ENCODE results near the gene LIN28A.

LIN28A gene

GRCh38 chr1:26388791-26389445 is 21.7 kb upstream of the LIN28A start:
- DNase-seq, result no peak

DNA sequence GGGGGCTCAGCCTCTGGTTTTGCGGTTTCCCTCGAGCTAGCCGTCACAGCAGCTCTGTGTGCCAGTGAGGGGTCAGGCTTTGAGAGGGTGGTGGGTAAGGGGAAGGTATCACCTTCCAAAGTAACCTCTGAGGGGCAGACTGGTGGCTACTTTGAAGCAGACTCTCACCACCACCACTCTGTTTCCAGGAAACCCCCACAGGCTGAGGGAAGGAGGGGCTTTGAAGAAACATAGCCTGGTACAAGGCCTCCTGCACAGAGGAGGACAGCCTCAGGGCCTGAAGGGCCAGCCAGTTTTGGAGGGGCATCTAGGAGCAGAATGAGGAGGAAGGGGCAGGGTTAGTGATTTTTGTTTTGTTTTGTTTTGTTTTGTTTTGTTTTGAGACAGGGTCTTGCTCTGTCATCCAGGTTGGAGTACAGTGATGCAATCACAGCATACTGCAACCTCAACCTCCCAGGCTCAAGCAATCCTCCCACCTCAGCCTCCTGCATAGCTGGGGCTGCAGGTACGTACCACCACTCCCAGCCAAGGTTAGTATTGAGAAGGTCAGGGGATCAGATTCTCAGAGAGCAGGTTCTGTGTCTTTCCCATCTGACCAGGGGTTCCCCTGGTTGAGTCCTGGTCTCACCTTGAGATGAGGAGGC is 20.9 kb upstream of the LIN28A start:
- no peak for DNase-seq

DNA sequence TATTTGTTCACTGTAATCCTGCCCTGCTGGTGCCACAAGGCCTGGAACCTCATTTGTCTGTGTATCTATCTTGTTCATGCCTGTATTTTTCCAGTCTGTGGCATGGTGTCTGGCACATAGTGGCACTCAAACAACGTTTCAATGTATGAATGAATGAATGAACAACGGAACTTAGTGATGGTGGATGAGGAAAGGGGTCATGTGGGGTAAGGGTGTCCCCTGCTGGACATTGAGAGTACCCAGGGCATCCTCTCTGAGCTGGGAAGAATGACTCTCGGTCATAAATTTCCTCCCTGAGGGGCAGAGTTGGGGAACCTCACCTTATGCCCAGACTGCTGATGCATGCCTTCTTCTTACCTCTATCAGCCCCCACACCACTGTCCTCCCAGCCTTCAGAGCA is 19.2 kb upstream of the LIN28A start:
- DNase-seq, result no peak

GRCh38 chr1:26395754-26396153 is 14.9 kb upstream of the LIN28A start:
- DNase-seq, result no peak

DNA sequence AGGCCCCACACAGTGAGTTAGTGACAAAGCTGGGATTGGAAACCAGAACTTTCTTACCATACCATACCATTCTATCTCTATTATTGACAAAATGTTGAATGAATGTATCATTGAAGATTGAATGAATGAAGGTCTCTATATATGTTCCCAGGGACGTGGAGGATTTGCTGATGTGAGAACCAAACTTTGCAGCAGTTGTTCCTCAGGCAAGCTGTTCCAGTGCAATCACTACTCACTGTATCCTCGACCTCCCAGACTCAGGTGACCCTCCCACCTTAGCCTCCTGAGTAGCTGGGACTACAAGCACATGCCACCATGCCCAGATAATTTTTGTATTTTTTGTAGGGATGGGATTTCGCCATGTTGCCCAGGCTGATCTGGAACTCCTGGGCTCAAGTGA is 11.6 kb upstream of the LIN28A start:
- DNase-seq, result no peak

DNA sequence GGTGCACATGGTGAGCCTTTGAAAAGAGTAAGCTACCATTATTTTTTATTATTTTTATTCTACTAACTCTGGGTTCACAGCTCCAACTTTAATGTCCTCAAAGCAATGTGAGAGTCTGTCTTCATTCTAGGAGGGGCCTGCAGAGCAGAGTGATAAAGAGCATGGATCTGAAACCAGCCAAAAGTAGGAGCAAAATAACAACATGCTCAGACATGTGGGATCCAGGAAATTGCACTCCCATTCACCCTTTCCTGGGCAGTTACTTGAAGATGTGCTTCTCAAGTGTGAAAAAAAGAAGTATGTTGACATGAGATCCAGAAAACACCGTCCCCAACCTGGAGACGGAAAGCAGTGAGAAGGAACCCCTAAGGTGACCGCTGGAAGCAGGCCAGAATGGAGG is 8.7 kb upstream of the LIN28A start:
- DNase-seq, result no peak

GRCh38 chr1:26403656-26404055 is 7.0 kb upstream of the LIN28A start:
- no peak for DNase-seq

DNA sequence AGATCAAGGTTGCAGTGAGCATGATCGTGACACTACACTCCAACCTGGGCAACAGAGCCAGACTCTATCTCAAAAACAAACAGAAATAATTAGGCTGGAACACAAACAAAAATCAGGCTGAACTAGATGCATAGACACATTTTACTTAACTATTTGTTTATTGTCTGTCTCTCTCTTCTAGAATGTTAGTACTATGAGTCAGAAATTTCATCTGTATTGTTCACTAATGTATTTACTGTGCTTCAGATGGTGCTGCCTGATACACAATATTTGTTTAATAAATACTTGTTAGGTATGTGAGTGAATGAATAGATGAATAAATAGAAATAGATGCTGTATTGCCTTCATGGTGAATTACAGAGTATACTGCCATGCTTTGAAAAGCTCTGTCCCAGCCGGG is 6.0 kb upstream of the LIN28A start:
- DNase-seq, result no peak

DNA sequence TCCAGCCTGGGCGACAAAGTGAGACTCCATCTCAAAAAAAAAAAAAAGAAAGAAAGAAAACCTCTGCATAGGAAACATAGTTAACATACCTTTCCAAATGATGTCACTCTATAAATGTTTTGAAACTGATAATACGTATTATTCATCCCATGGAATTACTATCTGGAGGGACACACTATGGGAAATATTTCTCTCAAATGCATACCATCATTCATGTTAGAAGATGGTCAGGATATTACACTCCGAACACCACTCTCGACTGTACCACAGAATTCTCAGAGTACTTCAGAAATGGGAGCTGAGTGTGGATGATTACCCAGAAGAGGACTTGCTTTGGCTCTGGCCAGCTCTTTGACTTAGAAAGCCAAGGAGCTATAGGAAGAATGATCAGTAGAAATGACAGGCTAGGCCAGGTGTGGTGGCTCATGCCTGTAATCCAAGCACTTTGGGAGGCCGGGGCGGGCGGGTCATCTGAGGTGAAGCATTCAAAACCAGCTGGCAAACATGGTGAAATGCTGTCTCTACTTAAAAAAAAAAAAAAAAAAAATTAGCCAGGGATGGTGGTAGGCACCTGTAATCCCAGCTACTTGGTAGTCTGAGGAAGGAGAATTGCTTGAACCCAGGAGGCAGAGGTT is 5.2 kb upstream of the LIN28A start:
- no peak for DNase-seq

DNA sequence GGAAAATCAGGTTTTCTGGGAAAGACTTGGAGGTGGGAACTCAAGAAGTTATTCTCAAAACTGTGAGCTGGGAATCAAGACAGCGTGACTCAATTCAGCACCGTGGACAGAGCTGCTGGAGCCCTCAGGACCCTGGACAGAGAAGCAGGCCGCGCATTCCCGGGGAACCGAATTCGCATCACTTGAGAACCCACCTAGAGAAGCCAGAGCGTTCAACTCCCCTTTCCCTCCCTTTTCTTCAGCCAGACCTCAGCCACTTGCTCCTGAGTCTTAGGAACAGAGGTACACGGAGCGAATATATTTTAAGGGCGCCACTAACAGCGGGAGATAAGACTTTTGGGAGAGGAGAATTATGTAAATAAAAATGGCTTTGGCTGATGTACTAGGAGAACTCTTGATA is 2.0 kb upstream of the LIN28A start:
- no peak for DNase-seq

GRCh38 chr1:26409191-26409807 is 1.3 kb upstream of the LIN28A start:
- no peak for DNase-seq

- DNase-seq, result no peak
These were observed 1.0 kb downstream of the LIN28A start for GRCh38 chr1:26411624-26412074.

GRCh38 chr1:26412180-26412840 is 1.7 kb downstream of the LIN28A start:
- no peak for DNase-seq

- no peak for DNase-seq
These were observed 2.4 kb downstream of the LIN28A start for GRCh38 chr1:26413031-26413430.

GRCh38 chr1:26417111-26417759 is 6.6 kb downstream of the LIN28A start:
- DNase-seq, result peak; percentile 44

GRCh38 chr1:26418865-26419349 is 8.3 kb downstream of the LIN28A start:
- no peak for DNase-seq

GRCh38 chr1:26419494-26419893 is 8.9 kb downstream of the LIN28A start:
- no peak for DNase-seq

DNA sequence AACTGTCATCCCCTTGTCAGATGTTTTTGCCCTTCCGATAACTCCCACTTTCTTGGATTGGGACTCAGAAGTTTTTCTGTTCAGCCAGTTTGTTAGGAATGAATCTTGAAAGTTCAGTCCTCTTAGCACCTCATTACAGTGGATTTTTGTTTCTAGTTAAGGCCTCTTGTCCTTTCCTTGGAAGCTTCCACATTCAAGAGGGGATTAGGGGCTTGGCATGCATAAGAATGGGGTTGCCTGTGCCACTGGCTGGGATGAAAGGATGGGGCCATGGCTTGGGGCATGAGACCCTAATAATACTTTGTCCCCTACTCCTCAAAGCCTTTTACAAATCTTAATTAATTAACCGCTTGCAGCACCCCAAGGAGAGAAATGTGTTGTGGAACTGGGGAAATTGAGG is 19.1 kb downstream of the LIN28A start:
- no peak for DNase-seq

- peak; percentile 73 for DNase-seq
These were observed 21.5 kb downstream of the LIN28A start, which contains the start of gene DHDDS for GRCh38 chr1:26431979-26432695. DHDDS (plus strand) TSS chr1:26432321; CDS start chr1:26432946, 625 bp downstream.

DNA sequence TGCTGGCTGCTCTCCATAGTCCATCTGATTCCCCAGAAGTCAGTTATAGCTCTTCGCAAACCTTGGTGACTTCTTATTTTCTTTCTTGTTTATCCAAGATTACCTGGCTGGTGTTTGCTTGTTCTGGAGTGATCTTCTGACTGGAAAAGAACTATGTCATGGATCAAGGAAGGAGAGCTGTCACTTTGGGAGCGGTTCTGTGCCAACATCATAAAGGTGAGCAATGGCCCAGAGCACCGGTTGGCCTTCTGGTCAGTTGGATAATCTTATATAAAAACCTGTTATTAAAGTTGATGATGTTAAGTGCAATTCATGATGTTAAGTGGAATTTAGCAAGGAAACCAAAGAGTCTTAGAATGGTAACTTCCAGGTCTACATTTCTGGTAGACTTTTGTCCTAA is 22.2 kb downstream of the LIN28A start:
- DNase-seq, result no peak

DNA sequence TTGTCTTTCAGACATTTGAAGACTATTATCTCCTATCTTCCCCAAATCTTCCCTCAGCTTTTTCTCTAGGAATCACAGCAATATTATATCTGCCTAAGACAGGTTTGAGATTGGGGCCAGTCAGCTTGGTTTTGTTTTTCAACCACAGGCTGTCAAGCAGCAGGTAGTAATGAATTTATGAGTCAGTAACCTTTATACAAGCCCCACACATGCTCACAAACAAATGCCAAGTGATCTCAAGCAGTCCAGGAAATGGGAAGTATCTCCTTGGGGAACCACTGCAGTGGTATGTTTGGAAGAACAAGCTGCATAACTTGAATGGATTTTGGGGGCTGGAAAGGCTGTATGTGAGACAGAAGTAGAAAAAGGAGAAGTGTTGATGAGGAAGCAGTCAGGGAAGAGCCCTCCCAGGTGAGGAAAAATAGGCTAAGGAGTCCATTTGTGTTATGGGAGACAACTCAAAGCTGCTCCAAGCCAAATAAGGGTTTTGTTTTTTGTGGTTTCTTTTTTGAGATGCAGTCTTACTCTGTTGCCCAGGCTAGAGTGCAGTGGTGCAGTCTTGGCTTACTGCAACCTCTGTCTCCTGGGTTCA is 23.6 kb downstream of the LIN28A start:
- no peak for DNase-seq
